H7 (cell line): ENCODE measurements around the gene PPP1R12B. TPM values are rescaled to one million over a fixed set of nuclear protein-coding genes. Genes with fewer than 3 reads are reported as not detected.
"Not testable (repeated sequence)": the region's sequence is repeated elsewhere in the genome, so short reads cannot be mapped to it uniquely, and the experiment has no call there.

Experiments used
- DNase-seq: peaks from one replicate; pipeline ENCODE4 v3.0.0; 2012
- H3K27me3 ChIP-seq: 2 replicates; pipeline ENCODE4 v1.6.0; 2011; ENCODE audit warnings: mild to moderate bottlenecking, low read length; ENCODE audit not compliant: control insufficient read depth, insufficient read depth
- H3K36me3 ChIP-seq: replicated peaks from 2 replicates; pipeline ENCODE4 v1.5.1; 2011; ENCODE audit warnings: low read length; ENCODE audit not compliant: control insufficient read depth, insufficient read depth
- H3K4me3 ChIP-seq: 2 replicates; pipeline ENCODE4 v1.5.1; 2011; ENCODE audit warnings: low read depth, mild to moderate bottlenecking, control low read depth, low read length, moderate library complexity; ENCODE audit not compliant: insufficient read depth
- total RNA-seq: library from RNA; depleted of rRNA; stranded (reverse); fragments of >200 nt; shearing (Covaris generic); gene quantifications from 2 replicates; pipeline ENCODE4 v1.2.3, GENCODE V29; 2014

The PPP1R12B gene
- total RNA-seq, 1 experiment from 2014 or later: 4.5 TPM

DNA sequence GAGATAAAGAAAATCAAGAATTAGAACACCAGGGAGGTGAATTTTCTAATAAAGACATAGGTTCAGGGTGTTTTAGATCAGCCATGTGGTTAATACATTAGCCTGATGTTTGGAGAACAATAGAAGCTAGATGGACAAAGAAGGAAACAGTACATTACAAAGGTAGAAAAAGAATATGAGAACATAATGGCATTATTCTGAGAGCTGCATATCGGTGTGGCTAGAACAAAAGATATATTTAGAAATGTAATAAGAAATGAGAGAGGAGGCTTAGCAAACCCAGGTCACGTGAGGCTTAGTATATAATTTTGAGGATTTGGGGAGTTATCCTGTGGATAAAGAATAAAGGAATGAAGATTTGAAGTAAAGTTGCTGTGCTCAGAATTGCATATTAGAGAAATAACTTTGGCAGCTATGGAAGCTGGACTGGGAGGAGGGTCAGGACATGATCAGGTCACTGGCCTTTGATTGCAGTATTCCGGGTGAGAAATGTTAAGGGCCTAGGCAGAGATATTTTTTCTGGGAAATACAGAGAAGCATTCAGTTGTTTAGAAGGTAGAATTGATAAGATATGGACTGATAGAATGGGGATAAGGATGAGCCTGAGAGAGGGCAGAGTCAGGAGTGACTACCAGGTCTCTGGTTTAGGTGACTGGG is 197.3 kb downstream of the PPP1R12B start:
- not testable (repeated sequence) for H3K36me3 ChIP-seq, H3K27me3 ChIP-seq, H3K4me3 ChIP-seq, DNase-seq

DNA sequence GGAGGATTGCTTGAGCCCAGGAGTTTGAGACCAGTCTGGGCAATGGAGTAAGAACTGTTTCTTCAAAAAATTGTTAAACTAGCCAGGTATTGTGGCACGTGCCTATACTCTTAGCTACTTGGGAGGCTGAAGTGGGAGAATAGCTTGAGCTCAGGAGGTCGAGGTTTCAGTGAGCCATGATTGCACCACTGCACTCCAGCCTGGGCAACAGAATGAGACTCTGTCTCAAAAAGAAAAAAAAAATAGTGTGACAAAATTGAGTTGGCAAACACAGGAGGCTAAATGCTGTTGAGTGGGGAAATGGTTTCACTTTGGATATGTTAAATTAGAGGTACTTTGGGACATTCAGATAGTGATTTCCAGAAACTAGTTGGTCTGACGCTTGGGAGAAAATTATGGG is 197.9 kb downstream of the PPP1R12B start:
- not testable (repeated sequence) for H3K36me3 ChIP-seq, H3K27me3 ChIP-seq, DNase-seq, H3K4me3 ChIP-seq

DNA sequence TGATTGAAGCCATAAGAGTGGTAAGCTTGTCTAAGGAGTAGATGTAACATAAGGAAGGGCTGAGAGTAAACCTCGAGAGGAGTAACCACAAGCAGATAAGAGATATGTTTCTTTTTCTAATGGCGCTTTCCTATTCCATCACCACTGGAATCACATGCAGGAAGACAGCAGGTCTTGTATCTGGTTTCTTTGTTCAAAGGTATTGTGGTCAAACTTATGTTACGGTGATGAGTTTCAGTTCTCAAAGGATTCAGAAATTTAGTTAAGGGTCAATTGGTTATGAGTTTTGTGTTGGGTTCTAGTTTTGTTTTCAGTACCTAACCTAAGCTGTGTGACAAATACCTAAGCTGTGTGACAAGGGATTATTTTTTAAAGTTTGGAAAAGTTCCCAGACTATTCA is 198.3 kb downstream of the PPP1R12B start:
- DNase-seq, H3K4me3 ChIP-seq, H3K27me3 ChIP-seq, H3K36me3 ChIP-seq: not testable (repeated sequence)

DNA sequence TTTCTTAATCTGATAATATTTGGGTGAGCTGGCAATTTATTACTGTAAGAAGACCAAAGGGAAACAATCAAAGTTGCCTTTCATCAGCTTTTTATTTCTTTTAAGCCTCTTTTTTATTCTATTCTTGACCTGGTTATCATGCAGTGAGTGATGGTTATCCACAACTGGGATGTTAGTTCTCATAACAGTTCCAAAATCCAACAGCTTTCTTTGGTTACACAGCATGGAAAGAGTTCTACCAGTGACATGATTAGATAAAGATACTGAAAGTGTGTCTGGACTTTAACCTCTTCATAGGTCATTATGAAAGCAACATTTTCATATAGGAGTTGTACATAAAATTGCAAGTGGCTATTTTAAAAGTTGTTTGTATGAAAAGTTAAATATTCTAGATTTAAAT is 198.7 kb downstream of the PPP1R12B start:
- DNase-seq: no peak
- Histone ChIP-seq H3K4me3 (no peak overlapping the region), H3K36me3 (no peaks in the 10 kb centered on the region), H3K27me3 (no peaks in the 10 kb centered on the region)

DNA sequence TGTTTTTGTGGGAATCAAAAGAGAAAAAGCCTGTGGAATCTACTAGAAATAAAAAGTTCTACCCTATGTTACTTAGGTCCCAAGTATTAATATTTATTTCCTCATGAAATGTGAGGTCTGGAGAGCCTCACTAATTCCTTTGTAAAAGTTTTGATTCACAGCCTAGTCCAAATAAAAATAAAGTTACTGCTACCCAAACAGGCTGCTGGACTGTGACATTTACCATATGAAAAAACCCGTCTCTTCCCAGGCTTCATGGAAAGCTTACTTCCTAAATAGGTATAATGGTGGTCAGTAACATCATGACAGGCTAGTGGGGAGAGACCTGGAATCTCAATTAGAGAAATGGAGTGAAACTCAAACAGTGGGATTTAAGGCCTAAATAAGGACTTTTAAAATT is 201.6 kb downstream of the PPP1R12B start:
- DNase-seq, H3K27me3 ChIP-seq, H3K36me3 ChIP-seq, H3K4me3 ChIP-seq: not testable (repeated sequence)

DNA sequence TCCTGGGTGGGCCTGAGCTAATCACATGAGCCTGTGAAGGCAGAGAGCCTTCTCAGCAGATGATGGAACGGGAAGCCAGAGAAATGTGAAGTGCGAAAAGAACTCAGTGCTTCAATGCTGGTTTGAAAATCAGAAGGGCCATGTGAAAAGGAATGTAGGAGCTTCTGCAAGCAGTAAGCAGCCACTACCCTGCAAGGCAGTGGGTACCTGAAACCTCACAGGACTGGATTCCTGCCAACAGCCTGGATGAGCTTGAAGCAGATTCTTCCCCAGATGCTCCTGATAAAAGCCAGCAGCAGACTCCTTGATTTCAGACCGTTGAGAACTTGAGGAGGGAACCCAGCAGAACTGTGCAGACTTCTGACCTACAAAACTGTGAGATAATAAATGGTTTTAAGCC is 203.2 kb downstream of the PPP1R12B start:
- Histone ChIP-seq H3K27me3 (no peaks in the 10 kb centered on the region), H3K4me3 (no peak overlapping the region), H3K36me3 (no peaks in the 10 kb centered on the region)
- no peak for DNase-seq

DNA sequence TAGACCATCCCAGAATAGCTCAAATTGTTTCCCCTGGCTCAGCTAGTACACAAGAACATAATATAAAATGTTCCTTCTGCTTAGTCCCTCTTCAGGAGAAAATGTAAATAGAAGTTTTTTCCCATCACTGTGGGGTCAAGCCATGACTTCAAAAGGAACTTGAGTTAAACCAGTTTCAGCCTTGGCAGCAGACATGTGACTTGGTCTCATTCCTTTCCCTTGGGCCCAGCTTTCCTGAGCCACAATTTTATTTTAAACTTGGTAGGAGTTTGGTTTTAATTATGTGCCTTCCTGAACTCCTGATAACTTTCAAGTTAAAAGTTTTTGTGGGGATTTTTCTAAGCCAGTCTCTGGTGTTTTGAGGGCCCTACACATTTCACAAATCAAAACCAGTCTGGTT is 204.1 kb downstream of the PPP1R12B start:
- DNase-seq, H3K4me3 ChIP-seq, H3K27me3 ChIP-seq, H3K36me3 ChIP-seq: not testable (repeated sequence)

- DNase-seq, H3K4me3 ChIP-seq, H3K36me3 ChIP-seq, H3K27me3 ChIP-seq: not testable (repeated sequence)
Observed at GRCh38 chr1:202553078-202553477, 204.6 kb downstream of the PPP1R12B start.

- H3K36me3 ChIP-seq: no peaks in the 10 kb centered on the region
- H3K27me3 ChIP-seq: no peaks in the 10 kb centered on the region
- no peak for DNase-seq
- no peak overlapping the region for H3K4me3 ChIP-seq
Observed at GRCh38 chr1:202553560-202554038, 205.1 kb downstream of the PPP1R12B start.

DNA sequence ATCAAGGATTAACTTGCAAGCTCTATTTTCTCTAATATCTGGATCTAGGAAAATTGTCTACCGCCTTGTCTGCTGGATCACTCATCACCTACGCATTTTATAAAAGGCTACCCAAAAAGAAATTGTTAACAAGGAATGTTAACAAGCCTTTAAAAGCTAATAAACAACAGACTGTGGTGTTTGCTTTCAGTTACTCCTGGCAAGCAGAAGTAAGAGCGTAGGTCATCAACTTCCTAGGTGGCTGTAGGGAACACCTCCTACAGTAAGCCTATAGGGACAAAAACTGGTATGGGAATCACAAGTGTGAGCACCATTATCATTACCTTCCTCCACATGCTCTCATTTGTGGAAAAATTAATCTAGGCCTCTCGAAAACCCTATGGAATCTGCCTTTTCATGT is 206.1 kb downstream of the PPP1R12B start:
- DNase-seq, H3K36me3 ChIP-seq, H3K4me3 ChIP-seq, H3K27me3 ChIP-seq: not testable (repeated sequence)

GRCh38 chr1:202556037-202556436 is 207.5 kb downstream of the PPP1R12B start:
- H3K27me3 ChIP-seq, H3K4me3 ChIP-seq, DNase-seq, H3K36me3 ChIP-seq: not testable (repeated sequence)

DNA sequence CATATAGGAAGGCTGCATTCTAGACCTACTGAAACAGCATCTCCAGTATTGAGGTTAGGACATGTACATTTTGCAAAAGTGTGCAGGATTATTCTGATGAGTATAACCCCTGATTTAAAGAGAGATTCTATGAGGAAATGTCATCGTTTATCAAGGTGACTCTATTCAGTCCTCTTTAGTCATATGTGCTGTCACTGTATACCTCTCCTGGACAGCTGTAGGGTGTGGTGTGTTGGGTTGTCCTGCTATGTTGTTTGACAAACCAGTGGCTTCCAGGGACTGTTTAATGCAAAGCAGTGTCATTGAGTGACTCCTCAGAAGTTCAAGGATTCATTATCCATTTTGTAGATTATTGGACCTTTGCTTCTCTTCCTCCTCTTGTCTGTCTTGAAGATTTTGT is 209.2 kb downstream of the PPP1R12B start:
- DNase-seq, H3K36me3 ChIP-seq, H3K27me3 ChIP-seq, H3K4me3 ChIP-seq: not testable (repeated sequence)

GRCh38 chr1:202561240-202561639 is 212.7 kb downstream of the PPP1R12B start:
- no peaks in the 10 kb centered on the region for H3K27me3 ChIP-seq
- no peak for DNase-seq
- H3K4me3 ChIP-seq: no peak overlapping the region
- H3K36me3 ChIP-seq: no peaks in the 10 kb centered on the region

DNA sequence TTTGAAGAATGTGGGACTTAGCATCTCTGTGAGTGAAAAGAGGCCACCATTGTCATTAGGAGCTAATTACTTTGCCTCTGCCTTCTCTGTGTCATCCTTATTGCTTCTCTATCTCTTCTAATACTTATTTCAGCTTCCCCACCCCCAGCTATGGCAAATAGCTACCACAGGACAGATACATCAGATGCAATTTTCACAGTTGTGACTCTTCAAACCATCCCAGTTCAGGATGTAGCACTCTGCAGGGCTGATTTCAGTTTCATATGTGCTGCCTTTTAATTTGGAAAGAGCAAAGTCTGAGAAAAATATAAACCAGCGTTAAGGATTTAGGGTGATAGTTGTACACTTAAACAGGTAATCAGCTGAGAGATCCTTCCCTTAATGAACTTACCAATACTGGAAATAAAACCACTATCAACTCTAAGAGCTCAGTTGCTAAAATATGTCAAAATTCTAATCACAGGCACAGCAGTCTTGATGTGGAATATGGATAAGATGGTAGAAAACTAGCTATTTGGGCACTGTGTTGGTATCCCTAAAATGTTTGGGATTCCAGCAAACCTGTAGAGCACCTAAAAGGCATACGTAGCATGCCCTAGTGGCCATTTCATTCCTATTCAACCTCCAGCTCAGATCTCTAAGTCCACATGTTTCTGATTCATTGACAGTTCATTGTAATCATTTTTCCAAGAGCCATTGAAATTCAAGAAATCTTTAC is 213.4 kb downstream of the PPP1R12B start:
- no peaks in the 10 kb centered on the region for H3K27me3 ChIP-seq
- H3K36me3 ChIP-seq: no peaks in the 10 kb centered on the region
- DNase-seq: peak; percentile 50
- H3K4me3 ChIP-seq: no peak overlapping the region

- no peaks in the 10 kb centered on the region for H3K27me3 ChIP-seq
- no peaks in the 10 kb centered on the region for H3K36me3 ChIP-seq
- no peak overlapping the region for H3K4me3 ChIP-seq
- no peak for DNase-seq
Observed at GRCh38 chr1:202562444-202563060, 214.1 kb downstream of the PPP1R12B start.
